Muscle of leg (tissue), 11 donors: ENCODE data around the gene SATB2. TPM values are rescaled to one million over a fixed set of nuclear protein-coding genes. Genes with fewer than 3 reads are reported as not detected.

Experiments
- DNase-seq: peaks from one replicate; pipeline ENCODE4 v3.0.0; 2013
- H3K27ac ChIP-seq: one replicate; pipeline ENCODE4 v1.5.1; 2013; ENCODE audit warnings: mild to moderate bottlenecking, low read length, control low read depth
- H3K27me3 ChIP-seq: one replicate; pipeline ENCODE4 v1.6.1; 2013; ENCODE audit warnings: low read length; ENCODE audit not compliant: control insufficient read depth, insufficient read depth
- H3K36me3 ChIP-seq: one replicate; pipeline ENCODE4 v1.6.1; 2013; ENCODE audit warnings: low read length; ENCODE audit not compliant: control insufficient read depth, insufficient read depth
- H3K4me1 ChIP-seq: one replicate; pipeline ENCODE4 v1.6.1; 2013; ENCODE audit warnings: low read length; ENCODE audit not compliant: control insufficient read depth, insufficient read depth
- H3K4me3 ChIP-seq: one replicate; pipeline ENCODE4 v1.5.1; 2013; ENCODE audit warnings: low read length, control low read depth
- H3K9me3 ChIP-seq: replicated peaks from 2 replicates; pipeline ENCODE4 v1.6.1; 2013; ENCODE audit warnings: low read depth, low read length; ENCODE audit not compliant: control insufficient read depth
- WGBS: methylation state at CpG from one replicate; pipeline ENCODE4 v1.1.5; 2013; ENCODE audit warnings: missing lambda C conversion rate; ENCODE audit not compliant: insufficient coverage; 5-methylcytosine and 5-hydroxymethylcytosine counted together
- polyA plus RNA-seq, 8 donors: library from polyadenylated mRNA; unstranded; fragments of 120-200 nt; gene quantifications; one replicate each; pipeline versions ENCODE4 v1.2.1 to v1.2.3, GENCODE V29; 2013; ENCODE audit warnings: inconsistent platforms in 1 of 8, low replicate concordance in 1 of 8; ENCODE audit not compliant: insufficient read length in 8 of 8, insufficient read depth in 1 of 8
- total RNA-seq: library from RNA; stranded (reverse); fragments of 120-200 nt; gene quantifications from one replicate; pipeline ENCODE4 v1.2.4, GENCODE V29; 2013

Gene SATB2
- total and polyA plus RNA-seq, 9 donors, result 1.2 to 4.2 (median 2.8) TPM

DNA sequence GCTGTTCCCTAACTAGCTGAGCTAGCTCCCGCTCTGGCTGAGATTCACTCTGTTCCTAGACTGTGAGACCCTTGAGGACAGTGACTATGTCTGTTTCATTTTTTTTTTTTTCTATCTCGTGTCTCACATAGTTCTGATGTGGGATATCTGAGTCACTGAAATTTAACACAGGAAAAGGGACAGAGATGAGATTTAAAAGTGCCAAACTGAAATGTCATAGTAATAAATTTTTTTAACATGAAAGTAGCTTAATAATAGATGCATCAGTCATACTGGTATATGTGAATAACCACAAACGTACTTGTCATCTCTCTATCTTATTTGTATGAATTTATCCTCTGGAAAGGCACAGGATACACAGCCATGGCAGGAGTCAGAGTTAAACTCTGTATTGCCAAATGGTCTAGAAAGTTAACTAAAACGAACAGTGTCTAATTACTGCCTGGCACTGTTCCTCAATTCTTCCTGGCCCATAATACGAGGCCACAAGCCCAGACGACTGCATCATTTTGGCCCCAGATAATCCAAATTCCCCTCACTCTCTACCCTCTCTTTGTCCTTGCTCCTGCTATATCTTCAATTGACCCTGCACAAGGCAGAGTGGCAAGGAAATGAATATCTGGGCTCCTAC is 87.5 kb downstream of the SATB2 start:
- DNase-seq, result no peak
- H3K9me3 ChIP-seq, result no peaks in the 10 kb centered on the region
- H3K27me3 ChIP-seq, result no peaks in the 10 kb centered on the region
- WGBS, result 52% methylated on average over 3 of the region's 6 CpGs
- no peak overlapping the region for H3K27ac ChIP-seq
- no peaks in the 10 kb centered on the region for H3K4me1 ChIP-seq
- no peaks in the 10 kb centered on the region for H3K36me3 ChIP-seq
- no peak overlapping the region for H3K4me3 ChIP-seq

- Histone ChIP-seq H3K4me3 (no peak overlapping the region), H3K9me3 (no peaks in the 10 kb centered on the region), H3K36me3 (no peaks in the 10 kb centered on the region), H3K27me3 (no peaks in the 10 kb centered on the region), H3K27ac (no peak overlapping the region), H3K4me1 (no peaks in the 10 kb centered on the region)
- no peak for DNase-seq
- 52% methylated on average over 2 of the region's 2 CpGs for WGBS
Observed at GRCh38 chr2:199366406-199366805, 91.3 kb downstream of the SATB2 start.

- Histone ChIP-seq H3K9me3 (no peaks in the 10 kb centered on the region), H3K36me3 (no peaks in the 10 kb centered on the region), H3K27me3 (no peaks in the 10 kb centered on the region), H3K4me3 (no peak overlapping the region), H3K4me1 (no peaks in the 10 kb centered on the region), H3K27ac (no peak overlapping the region)
- no CpG with 5 or more reads among the region's 3 CpGs for WGBS
- no peak for DNase-seq
Observed at GRCh38 chr2:199364153-199364552, 93.6 kb downstream of the SATB2 start.

- Histone ChIP-seq H3K36me3 (no peaks in the 10 kb centered on the region), H3K4me3 (no peak overlapping the region), H3K9me3 (no peaks in the 10 kb centered on the region), H3K27ac (no peak overlapping the region), H3K4me1 (no peaks in the 10 kb centered on the region), H3K27me3 (no peaks in the 10 kb centered on the region)
- no CpG with 5 or more reads among the region's 5 CpGs for WGBS
- DNase-seq, result no peak
Observed at GRCh38 chr2:199356412-199356811, 101.3 kb downstream of the SATB2 start.

DNA sequence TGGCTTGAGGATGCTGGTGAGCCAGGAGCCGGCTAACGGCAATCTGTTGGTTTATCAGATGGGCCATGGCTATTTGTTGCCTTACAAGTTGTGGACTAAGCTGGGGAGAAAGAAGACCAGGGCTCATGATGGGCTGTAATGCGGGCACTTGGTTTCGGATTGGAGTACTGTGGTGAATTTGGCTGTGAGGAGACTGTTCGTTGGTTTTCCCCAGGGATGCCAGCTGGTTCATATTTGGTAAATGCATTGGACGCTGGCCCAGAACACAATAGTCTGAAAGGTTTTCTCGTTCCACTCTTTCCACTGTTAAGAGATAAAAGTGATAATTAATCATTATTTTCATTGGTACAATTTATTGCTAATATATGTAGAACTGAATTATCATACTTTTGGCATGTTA is 108.9 kb downstream of the SATB2 start:
- Histone ChIP-seq H3K4me1 (no peaks in the 10 kb centered on the region), H3K9me3 (no peaks in the 10 kb centered on the region), H3K36me3 (no peaks in the 10 kb centered on the region), H3K27me3 (no peaks in the 10 kb centered on the region), H3K4me3 (no peak overlapping the region), H3K27ac (no peak overlapping the region)
- WGBS, result 87% methylated on average over 5 of the region's 7 CpGs
- DNase-seq, result no peak

DNA sequence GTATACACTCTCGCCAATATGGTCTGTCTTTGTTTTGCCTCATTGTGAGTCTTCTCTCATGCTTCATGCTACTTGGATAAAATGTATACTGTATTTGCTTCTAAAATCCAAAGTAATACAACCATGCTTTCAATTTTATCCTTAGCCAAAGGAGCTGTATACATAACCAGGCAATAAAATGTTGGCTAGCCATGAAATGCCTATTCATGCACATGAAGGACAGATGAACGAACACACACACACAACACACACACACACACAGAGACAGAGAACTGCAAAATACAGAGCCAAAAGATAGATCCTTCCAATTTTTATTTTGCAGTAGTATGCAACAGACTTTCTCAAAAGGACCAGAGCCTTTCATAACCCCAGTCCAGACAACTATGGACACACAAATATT is 113.7 kb downstream of the SATB2 start:
- H3K36me3 ChIP-seq, result no peaks in the 10 kb centered on the region
- H3K4me3 ChIP-seq, result no peak overlapping the region
- H3K4me1 ChIP-seq, result no peaks in the 10 kb centered on the region
- no peaks in the 10 kb centered on the region for H3K9me3 ChIP-seq
- H3K27me3 ChIP-seq, result no peaks in the 10 kb centered on the region
- WGBS, result no CpG with 5 or more reads among the region's 2 CpGs
- no peak for DNase-seq
- no peak overlapping the region for H3K27ac ChIP-seq

GRCh38 chr2:199342334-199342733 is 115.4 kb downstream of the SATB2 start:
- no peaks in the 10 kb centered on the region for H3K9me3 ChIP-seq
- 80% methylated on average over 1 of the region's 1 CpG for WGBS
- no peaks in the 10 kb centered on the region for H3K36me3 ChIP-seq
- H3K4me3 ChIP-seq, result no peak overlapping the region
- no peaks in the 10 kb centered on the region for H3K4me1 ChIP-seq
- no peak overlapping the region for H3K27ac ChIP-seq
- DNase-seq, result no peak
- H3K27me3 ChIP-seq, result no peaks in the 10 kb centered on the region

- Histone ChIP-seq H3K9me3 (no peaks in the 10 kb centered on the region), H3K27ac (no peak overlapping the region), H3K4me1 (no peaks in the 10 kb centered on the region), H3K4me3 (no peak overlapping the region), H3K27me3 (no peaks in the 10 kb centered on the region), H3K36me3 (no peaks in the 10 kb centered on the region)
- WGBS, result no CpG with 5 or more reads among the region's 3 CpGs
- peak; percentile 3 for DNase-seq
Observed at GRCh38 chr2:199341123-199341522, 116.6 kb downstream of the SATB2 start.

GRCh38 chr2:199339891-199340605 is 117.7 kb downstream of the SATB2 start:
- Histone ChIP-seq H3K36me3 (no peaks in the 10 kb centered on the region), H3K4me1 (no peaks in the 10 kb centered on the region), H3K27ac (no peak overlapping the region), H3K4me3 (no peak overlapping the region), H3K27me3 (no peaks in the 10 kb centered on the region), H3K9me3 (no peaks in the 10 kb centered on the region)
- no CpG with 5 or more reads among the region's 3 CpGs for WGBS
- no peak for DNase-seq

DNA sequence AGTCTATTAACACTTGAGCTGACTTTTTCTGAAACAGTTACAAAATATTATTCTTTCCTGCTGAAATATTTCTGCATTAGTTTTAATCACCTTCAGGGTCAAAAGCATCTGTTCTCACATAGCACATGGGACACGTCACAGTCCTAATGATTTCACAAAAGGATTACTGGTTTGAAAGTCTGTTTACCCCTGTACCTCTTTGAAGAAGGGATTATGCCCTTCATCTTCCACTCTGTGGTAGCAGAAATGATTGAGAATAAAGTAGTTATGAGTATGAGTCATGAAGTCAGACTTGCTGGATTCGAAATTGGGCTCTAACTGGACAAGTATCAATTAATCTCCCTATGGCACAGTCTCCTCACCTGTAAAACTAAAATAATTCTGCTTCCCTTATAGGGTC is 121.2 kb downstream of the SATB2 start:
- no peaks in the 10 kb centered on the region for H3K9me3 ChIP-seq
- no CpG with 5 or more reads among the region's 2 CpGs for WGBS
- no peaks in the 10 kb centered on the region for H3K4me1 ChIP-seq
- no peak overlapping the region for H3K27ac ChIP-seq
- no peak overlapping the region for H3K4me3 ChIP-seq
- no peak for DNase-seq
- no peaks in the 10 kb centered on the region for H3K27me3 ChIP-seq
- no peaks in the 10 kb centered on the region for H3K36me3 ChIP-seq
